H1 (cell line): ENCODE results near the gene FLOT1. TPM values are rescaled to one million over a fixed set of nuclear protein-coding genes. Genes with fewer than 3 reads are reported as not detected.

Experiments used
- CTCF ChIA-PET: fragments of 300-600 bp; sonication (Branson Sonifier 250); formaldehyde crosslinking; loops from one replicate; lab custom pipeline; 2021; ENCODE audit not compliant: partially characterized antibody; lab: Charles Lee
- POLR2A ChIA-PET: fragments of 300-600 bp; sonication (Branson Sonifier 250); formaldehyde crosslinking; loops from one replicate; lab custom pipeline; 2021; ENCODE audit warnings: inconsistent platforms; ENCODE audit not compliant: partially characterized antibody; lab: Charles Lee
- DNase-seq, 2 experiments: peaks; one replicate each; pipeline versions ENCODE4 v3.0.0 to v3.0.0-alpha.2; 2010 to 2022; ENCODE audit warnings: low spot score in 2 of 2, low read depth in 1 of 2, mixed read lengths in 1 of 2
- FAIRE-seq: peaks from 2 replicates; lab custom pipeline; 2011; peaks lifted over from hg19 to GRCh38; lab: Jason Lieb, UNC
- H2AFZ ChIP-seq: 2 replicates; pipeline ENCODE4 v1.8.1; 2012; ENCODE audit warnings: low read length, inconsistent platforms
- H2AK5ac ChIP-seq: 2 replicates; pipeline ENCODE4 v1.6.1; 2013; ENCODE audit warnings: low read depth, low read length
- H2BK120ac ChIP-seq: replicated peaks from 2 replicates; pipeline ENCODE3; 2013; ENCODE audit warnings: low read depth, low read length, inconsistent platforms
- H2BK12ac ChIP-seq: 2 replicates; pipeline ENCODE4 v1.6.1; 2013; ENCODE audit warnings: low read depth, low read length
- H2BK15ac ChIP-seq: 2 replicates; pipeline ENCODE4 v1.6.1; 2013; ENCODE audit warnings: low read length
- H2BK20ac ChIP-seq: 2 replicates; pipeline ENCODE4 v1.6.1; 2013; ENCODE audit warnings: low read length
- H2BK5ac ChIP-seq: 2 replicates; pipeline ENCODE4 v1.6.1; 2013; ENCODE audit warnings: low read depth, low read length
- H3K14ac ChIP-seq: 2 replicates; pipeline ENCODE4 v1.6.1; 2013; ENCODE audit warnings: inconsistent platforms; ENCODE audit not compliant: insufficient read length
- H3K18ac ChIP-seq: 2 replicates; pipeline ENCODE4 v1.6.1; 2013; ENCODE audit warnings: low read length; ENCODE audit errors: extremely low read depth
- H3K23ac ChIP-seq: 2 replicates; pipeline ENCODE4 v1.6.1; 2013; ENCODE audit warnings: inconsistent platforms; ENCODE audit not compliant: insufficient read length
- H3K23me2 ChIP-seq: 2 replicates; pipeline ENCODE4 v1.6.1; 2013; ENCODE audit warnings: low read depth, low read length
- H3K27ac ChIP-seq: 2 replicates; pipeline ENCODE4 v1.6.1; 2011; ENCODE audit warnings: low read depth, low read length, inconsistent platforms
- H3K27me3 ChIP-seq, 4 experiments: replicated peaks in 1 of 4; 1 replicate in 1 of 4; 2 replicates in 3 of 4; pipeline versions ENCODE4 v1.6.1 to v1.8.1; 2011 to 2013; ENCODE audit warnings: low read length in 3 of 4, mild to moderate bottlenecking in 3 of 4, inconsistent platforms in 2 of 4, mixed read lengths in 2 of 4, moderate library complexity in 1 of 4; ENCODE audit not compliant: control insufficient read depth in 3 of 4, insufficient read depth in 3 of 4; ENCODE audit errors: extremely low read depth in 1 of 4
- H3K36me3 ChIP-seq, 4 experiments: 2 replicates each; pipeline versions ENCODE4 v1.6.1 to v1.8.1; 2011 to 2013; ENCODE audit warnings: mild to moderate bottlenecking in 4 of 4, low read length in 3 of 4, moderate library complexity in 2 of 4, control low read depth in 1 of 4, inconsistent platforms in 1 of 4; ENCODE audit not compliant: insufficient read depth in 4 of 4, control insufficient read depth in 2 of 4
- H3K4ac ChIP-seq: replicated peaks from 2 replicates; pipeline ENCODE3; 2013; ENCODE audit warnings: low read length, low read depth, mixed read lengths, inconsistent platforms; ENCODE audit not compliant: insufficient read length
- H3K4me1 ChIP-seq, 4 experiments: replicated peaks in 1 of 4; 1 replicate in 1 of 4; 2 replicates in 3 of 4; pipeline versions ENCODE4 v1.6.1 to v1.8.1; 2011 to 2013; ENCODE audit warnings: low read length in 3 of 4, inconsistent platforms in 2 of 4, mixed read lengths in 1 of 4; ENCODE audit not compliant: insufficient read depth in 4 of 4, control insufficient read depth in 3 of 4
- H3K4me2 ChIP-seq, 2 experiments: 2 replicates each; pipeline versions ENCODE4 v1.6.1 to v1.8.1; 2011 to 2013; ENCODE audit warnings: low read depth in 2 of 2, low read length in 2 of 2, control low read depth in 1 of 2, inconsistent platforms in 1 of 2, mild to moderate bottlenecking in 1 of 2; ENCODE audit not compliant: insufficient read depth in 1 of 2
- H3K4me3 ChIP-seq, 4 experiments: fragments of 200-600, 300-600 bp in 1 of 4; sonication (generic), shearing (Covaris generic), sonication (Bioruptor Twin) in 1 of 4; 2 replicates each; pipeline versions ENCODE4 v1.5.1 to v1.8.1; 2011 to 2016; ENCODE audit warnings: low read length in 4 of 4, low read depth in 3 of 4, control low read depth in 2 of 4, inconsistent platforms in 2 of 4, mild to moderate bottlenecking in 2 of 4, mixed read lengths in 1 of 4, moderate library complexity in 1 of 4; ENCODE audit not compliant: insufficient read depth in 2 of 4; ENCODE audit errors: extremely low read depth in 1 of 4
- H3K56ac ChIP-seq: replicated peaks from 2 replicates; pipeline ENCODE3; 2013; ENCODE audit warnings: low read depth, mild to moderate bottlenecking, mixed read lengths, low read length, inconsistent platforms; ENCODE audit not compliant: insufficient read length
- H3K79me1 ChIP-seq: 2 replicates; pipeline ENCODE4 v1.6.1; 2013; ENCODE audit warnings: low read depth, low read length, control low read depth
- H3K79me2 ChIP-seq, 2 experiments: 2 replicates each; pipeline versions ENCODE4 v1.6.1 to v1.8.1; 2012 to 2013; ENCODE audit warnings: low read length in 2 of 2, mild to moderate bottlenecking in 2 of 2, inconsistent platforms in 1 of 2; ENCODE audit not compliant: insufficient read depth in 2 of 2, control insufficient read depth in 1 of 2
- H3K9ac ChIP-seq, 4 experiments: replicated peaks in 1 of 4; 1 replicate in 1 of 4; 2 replicates in 3 of 4; pipeline versions ENCODE4 v1.6.1 to v1.8.1; 2011 to 2013; ENCODE audit warnings: low read depth in 3 of 4, low read length in 3 of 4, control low read depth in 2 of 4, mild to moderate bottlenecking in 2 of 4, moderate library complexity in 2 of 4, inconsistent platforms in 1 of 4; ENCODE audit errors: extremely low read depth in 1 of 4
- H3K9me3 ChIP-seq, 2 experiments: 2 replicates each; pipeline versions ENCODE4 v1.6.1 to v1.8.1; 2012 to 2013; ENCODE audit warnings: mild to moderate bottlenecking in 2 of 2, moderate library complexity in 2 of 2, control low read depth in 1 of 2, inconsistent platforms in 1 of 2, low read depth in 1 of 2, low read length in 1 of 2, mixed read lengths in 1 of 2; ENCODE audit not compliant: insufficient read depth in 2 of 2
- H4K20me1 ChIP-seq, 2 experiments: replicated peaks in 1 of 2; 2 replicates each; pipeline versions ENCODE3 to v1.8.1; 2011 to 2013; ENCODE audit warnings: inconsistent platforms in 2 of 2, low read length in 2 of 2, mild to moderate bottlenecking in 1 of 2; ENCODE audit not compliant: insufficient read depth in 2 of 2, control insufficient read depth in 1 of 2
- H4K5ac ChIP-seq: 2 replicates; pipeline ENCODE4 v1.6.1; 2013; ENCODE audit warnings: low read length, low read depth, mixed read lengths, inconsistent platforms; ENCODE audit not compliant: insufficient read length
- H4K8ac ChIP-seq: 2 replicates; pipeline ENCODE4 v1.8.0; 2013; ENCODE audit warnings: mild to moderate bottlenecking, moderate library complexity, low read length, inconsistent platforms; ENCODE audit not compliant: insufficient read depth; ENCODE audit errors: extremely low read depth
- H4K91ac ChIP-seq: replicated peaks from 2 replicates; pipeline ENCODE3; 2013; ENCODE audit warnings: low read length, mixed read lengths, inconsistent platforms; ENCODE audit not compliant: insufficient read length
- POU5F1 ChIP-seq: IDR thresholded peaks from 2 replicates; pipeline ENCODE4 v1.6.1; 2011; ENCODE audit warnings: low read depth, mild to moderate bottlenecking, low read length, moderate library complexity
- SIRT6 ChIP-seq: IDR thresholded peaks from one replicate; pipeline ENCODE4 v1.7.1; 2012; ENCODE audit warnings: low read length, inconsistent platforms
- WGBS, 2 experiments: shearing (Covaris generic) in 1 of 2; methylation state at CpG; one replicate each; pipeline versions ENCODE4 v1.1.6 to v1.1.7; 2013 to 2015; ENCODE audit warnings: low lambda C conversion rate in 2 of 2, mixed read lengths in 2 of 2, inconsistent platforms in 1 of 2, low coverage in 1 of 2, missing lambda C conversion rate in 1 of 2; ENCODE audit not compliant: insufficient replicate concordance in 2 of 2, insufficient coverage in 1 of 2, insufficient read length in 1 of 2; ENCODE audit errors: extremely low coverage in 1 of 2, missing lambda C conversion rate in 1 of 2; 5-methylcytosine and 5-hydroxymethylcytosine counted together
- polyA plus RNA-seq, 7 experiments: library from polyadenylated mRNA; depleted of rRNA in 3 of 7; stranded (reverse) in 5 of 7; unstranded in 2 of 7; fragments of >200 nt in 5 of 7; fragments of 200-250 nt in 2 of 7; gene quantifications; 1 replicate in 5 of 7; 2 replicates in 1 of 7; 4 replicates in 1 of 7; pipeline versions ENCODE4 v1.2.1 to v1.2.3, GENCODE V29; 2011 to 2013; ENCODE audit warnings: missing spikeins in 2 of 7, mixed read lengths in 2 of 7
- total RNA-seq: library from RNA; stranded (reverse); fragmentation: NEBNext Ultra II Directional; extraction: Animal tissue kit (Norgen Biotek cat#: 25700); gene quantifications from 2 replicates; pipeline ENCODE4 v1.2.1, GENCODE V29; 2021

Gene FLOT1
- total and polyA plus RNA-seq, 2 of the 8 experiments (the other 6 are each of a cell fraction or from before 2014, with no cell fraction given), result 87.5 to 88.1 TPM

GRCh38 chr6:30696432-30696831 is 46.1 kb downstream of the FLOT1 start:
- no peak overlapping the region for H3K9ac ChIP-seq
- H3K4ac ChIP-seq, result no peak overlapping the region
- H4K20me1 ChIP-seq, result no peaks in the 10 kb centered on the region
- no peak overlapping the region for H4K91ac ChIP-seq
- no peak overlapping the region for H2AK5ac ChIP-seq
- no peak overlapping the region for H3K23ac ChIP-seq
- H3K56ac ChIP-seq, result no peak overlapping the region
- H3K27me3 ChIP-seq, result no peaks in the 10 kb centered on the region
- H2BK120ac ChIP-seq, result no peak overlapping the region
- H3K9me3 ChIP-seq, result no peaks in the 10 kb centered on the region
- FAIRE-seq (no peak), DNase-seq (no peak)
- no peak overlapping the region for H2BK12ac ChIP-seq
- no peak overlapping the region for H3K14ac ChIP-seq
- peaks cover 0 to under 1% (median 0%) of the 10 kb centered on the region in 4 experiments; a peak in 1 of 7 replicates for H3K4me1 ChIP-seq
- H2BK5ac ChIP-seq, result no peak overlapping the region
- H4K8ac ChIP-seq, result no peak overlapping the region
- CTCF ChIA-PET, result interaction anchor here (0.6 to 2.1 kb wide), 4 partner anchors 11 to 24 kb away, joined by 3 to 10 read pairs (median 4); partner anchors contain the start of gene DHX16
- H3K4me3 ChIP-seq, result no peak overlapping the region
- no peak overlapping the region for H3K18ac ChIP-seq
- H2BK15ac ChIP-seq, result no peak overlapping the region
- POLR2A ChIA-PET, result interaction anchor here (0.6 to 26.7 kb wide), 6 partner anchors 9 to 131 kb away, joined by 3 to 732 read pairs (median 6); partner anchors contain the start of genes MDC1, MRPS18B and TUBB
- 84% methylated on average over 5 of the region's 5 CpGs; no CpG with 5 or more reads in 1 of the 2 experiments for WGBS, 2 experiments
- no peak overlapping the region for H4K5ac ChIP-seq
- H3K36me3 ChIP-seq, result peaks cover 0 to 13% (median 3%) of the 10 kb centered on the region in 4 experiments; a peak in 4 of 8 replicates
- no peaks in the 10 kb centered on the region for H3K79me2 ChIP-seq
- no peak overlapping the region for H2BK20ac ChIP-seq
- no peak overlapping the region for H3K4me2 ChIP-seq
- H3K23me2 ChIP-seq, result no peaks in the 10 kb centered on the region
- H2AFZ ChIP-seq, result no peak overlapping the region
- TF ChIP-seq POU5F1, result no peak
- no peak for TF ChIP-seq SIRT6
- H3K27ac ChIP-seq, result no peak overlapping the region
- no peaks in the 10 kb centered on the region for H3K79me1 ChIP-seq
